HCT116 (cell line): ENCODE data around the gene LHX4. TPM values are rescaled to one million over a fixed set of nuclear protein-coding genes. Genes with fewer than 3 reads are reported as not detected.

Experiments used
- ATAC-seq: fragments of 200-7000 bp; cut with Tn5 transposase; 2 replicates; pipeline ENCODE4 v1.9.1; 2020; ENCODE audit warnings: mild to moderate bottlenecking, moderate library complexity
- BruUV-seq: library from RNA; stranded (reverse); fragments of 400-500 nt; replicated peaks from 2 replicates; lab custom pipeline; 2021; lab: Mats Ljungman, UMichigan
- CTCF ChIA-PET: fragments of 300-600 bp; sonication (Branson Sonifier 250); formaldehyde crosslinking; loops from one replicate; lab custom pipeline; 2021; ENCODE audit warnings: antibody characterized with exemption; lab: Charles Lee
- POLR2A ChIA-PET: fragments of 300-600, 350-600 bp; sonication (Branson Sonifier 250); formaldehyde crosslinking; loops from one replicate; lab custom pipeline; 2021; ENCODE audit warnings: antibody characterized with exemption; lab: Charles Lee
- RAD21 ChIA-PET, 2 experiments: fragments of 300-600 bp; sonication (Branson Sonifier 250); formaldehyde crosslinking; loops; one replicate each; lab custom pipeline; 2023; ENCODE audit warnings: low total read pairs in 2 of 2; ENCODE audit not compliant: uncharacterized antibody in 2 of 2, unreplicated experiment in 2 of 2, low non-redundant PET in 1 of 2; lab: Charles Lee
- DNase-seq: peaks from one replicate; pipeline ENCODE4 v3.0.0-alpha.2; 2010; ENCODE audit warnings: low read depth, low spot score
- H2AFZ ChIP-seq: fragments of 200-600 bp; shearing (Covaris generic), sonication (generic); 2 replicates; pipeline ENCODE4 v1.6.1; 2017; ENCODE audit warnings: low read depth, mixed run types, mixed read lengths, antibody characterized with exemption, low read length; ENCODE audit not compliant: poor library complexity, severe bottlenecking
- H3K27ac ChIP-seq: 2 replicates; pipeline ENCODE4 v1.5.1; 2012; ENCODE audit warnings: low read depth, low read length
- H3K27me3 ChIP-seq: fragments of 200-600 bp; sonication (generic); 2 replicates; pipeline ENCODE4 v1.6.1; 2016; ENCODE audit warnings: mixed run types, low read length, mixed read lengths; ENCODE audit not compliant: insufficient read depth
- H3K36me3 ChIP-seq, 2 experiments: fragments of 200-500 bp in 1 of 2; fragments of 200-600 bp in 1 of 2; sonication (Bioruptor generic) in 1 of 2; sonication (generic) in 1 of 2; 2 replicates each; pipeline versions ENCODE4 v1.5.1 to v1.6.1; 2014 to 2016; ENCODE audit warnings: low read length in 2 of 2, inconsistent platforms in 1 of 2, mixed read lengths in 1 of 2, mixed run types in 1 of 2; ENCODE audit not compliant: insufficient read depth in 2 of 2, control insufficient read depth in 1 of 2
- H3K4me1 ChIP-seq, 2 experiments: fragments of 200-600 bp in 1 of 2; sonication (generic) in 1 of 2; 2 replicates each; pipeline versions ENCODE4 v1.5.1 to v1.6.1; 2012 to 2017; ENCODE audit warnings: low read length in 2 of 2, inconsistent platforms in 1 of 2, mild to moderate bottlenecking in 1 of 2, mixed read lengths in 1 of 2, mixed run types in 1 of 2, moderate library complexity in 1 of 2; ENCODE audit not compliant: insufficient read depth in 2 of 2, control insufficient read depth in 1 of 2
- H3K4me2 ChIP-seq: fragments of 200-600 bp; sonication (generic); 2 replicates; pipeline ENCODE4 v1.6.1; 2017; ENCODE audit warnings: mixed run types, low read length, mixed read lengths
- H3K4me3 ChIP-seq, 2 experiments: fragments of 200-600 bp in 1 of 2; sonication (generic) in 1 of 2; replicated peaks in 1 of 2; 2 replicates each; pipeline ENCODE4 v1.5.1; 2011 to 2016; ENCODE audit warnings: low read length in 2 of 2, control low read depth in 1 of 2, low read depth in 1 of 2, mild to moderate bottlenecking in 1 of 2, mixed read lengths in 1 of 2, mixed run types in 1 of 2
- H3K79me2 ChIP-seq: fragments of 200-600 bp; sonication (generic); 2 replicates; pipeline ENCODE4 v1.6.1; 2017; ENCODE audit warnings: mild to moderate bottlenecking, mixed run types, low read length, moderate library complexity, mixed read lengths; ENCODE audit not compliant: insufficient read depth
- H3K9ac ChIP-seq: fragments of 200-600 bp; sonication (generic); 2 replicates; pipeline ENCODE4 v1.6.1; 2016; ENCODE audit warnings: low read length, mixed read lengths
- H3K9me2 ChIP-seq: fragments of 200-600 bp; sonication (generic), shearing (Covaris generic); 2 replicates; pipeline ENCODE4 v1.6.1; 2017; ENCODE audit warnings: mixed run types, mild to moderate bottlenecking, moderate library complexity; ENCODE audit not compliant: insufficient read depth
- H3K9me3 ChIP-seq, 2 experiments: fragments of 200-500 bp in 1 of 2; fragments of 200-600 bp in 1 of 2; sonication (Bioruptor generic) in 1 of 2; sonication (generic) in 1 of 2; 2 replicates each; pipeline ENCODE4 v1.6.1; 2014 to 2017; ENCODE audit warnings: low read length in 2 of 2, mixed read lengths in 2 of 2, inconsistent platforms in 1 of 2, low read depth in 1 of 2, mild to moderate bottlenecking in 1 of 2, mixed run types in 1 of 2, moderate library complexity in 1 of 2; ENCODE audit not compliant: control insufficient read depth in 1 of 2, insufficient read depth in 1 of 2
- H4K20me1 ChIP-seq: fragments of 200-600 bp; sonication (generic), shearing (Covaris generic); 2 replicates; pipeline ENCODE4 v1.6.1; 2017; ENCODE audit warnings: mixed run types, mild to moderate bottlenecking, moderate library complexity; ENCODE audit not compliant: insufficient read depth
- EGR1 ChIP-seq: IDR thresholded peaks from 2 replicates; pipeline ENCODE4 v1.6.1; 2012; ENCODE audit warnings: low read depth
- FOSL1 ChIP-seq: IDR thresholded peaks from 2 replicates; pipeline ENCODE4 v1.6.1; 2012; ENCODE audit warnings: low read depth
- JUND ChIP-seq: IDR thresholded peaks from 2 replicates; pipeline ENCODE4 v1.6.1; 2012
- POLR2A ChIP-seq: IDR thresholded peaks from 2 replicates; pipeline ENCODE4 v1.7.0; 2011; ENCODE audit warnings: borderline replicate concordance; ENCODE audit not compliant: insufficient read depth, insufficient read length; ENCODE audit errors: extremely low read depth
- SRF ChIP-seq: IDR thresholded peaks from 2 replicates; pipeline ENCODE4 v1.6.1; 2012; ENCODE audit warnings: low read depth
- ZNF274 ChIP-seq: fragments of 200-500 bp; sonication (Bioruptor generic); IDR thresholded peaks from 2 replicates; pipeline ENCODE4 v1.6.1; 2014; ENCODE audit warnings: mild to moderate bottlenecking, low read depth, low read length, inconsistent platforms
- intact Hi-C: fragments of 100-400 bp; cut with micrococcal nuclease; formaldehyde crosslinking; loops from 2 replicates; pipeline ENCODE4 v1.10.0; 2022
- total RNA-seq: library from RNA; stranded (reverse); gene quantifications from one replicate; pipeline ENCODE4 v1.2.1, GENCODE V29; 2021; ENCODE audit not compliant: unreplicated experiment
- TF ChIP-seq, protein P1 (sequence below): IDR thresholded peaks from 2 replicates; pipeline ENCODE4 v1.6.1; 2012; ENCODE audit warnings: low read depth

The LHX4 gene
- total RNA-seq, 1 experiment from 2014 or later: 0.44 TPM

DNA sequence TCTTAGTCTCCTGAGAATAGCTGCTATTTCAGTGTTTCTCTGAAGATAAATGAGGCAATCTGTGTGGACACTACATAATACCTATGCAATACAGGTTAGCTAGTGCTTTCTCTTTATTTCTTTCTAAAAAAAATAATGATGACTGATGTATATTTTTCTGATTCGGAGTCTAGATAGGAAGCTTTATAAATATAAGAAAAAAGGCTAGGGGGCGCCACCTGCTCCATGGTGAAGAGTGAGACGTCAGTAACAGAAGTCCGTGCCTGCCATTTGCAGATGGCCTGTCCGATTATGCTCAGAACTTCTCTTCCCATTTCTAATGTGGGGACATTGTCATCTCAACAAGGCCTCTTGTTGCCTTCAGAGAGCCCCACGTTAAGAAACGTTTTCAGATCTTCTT, 49.0 kb upstream of the LHX4 start (continued):
- TF ChIP-seq, protein P1, sequence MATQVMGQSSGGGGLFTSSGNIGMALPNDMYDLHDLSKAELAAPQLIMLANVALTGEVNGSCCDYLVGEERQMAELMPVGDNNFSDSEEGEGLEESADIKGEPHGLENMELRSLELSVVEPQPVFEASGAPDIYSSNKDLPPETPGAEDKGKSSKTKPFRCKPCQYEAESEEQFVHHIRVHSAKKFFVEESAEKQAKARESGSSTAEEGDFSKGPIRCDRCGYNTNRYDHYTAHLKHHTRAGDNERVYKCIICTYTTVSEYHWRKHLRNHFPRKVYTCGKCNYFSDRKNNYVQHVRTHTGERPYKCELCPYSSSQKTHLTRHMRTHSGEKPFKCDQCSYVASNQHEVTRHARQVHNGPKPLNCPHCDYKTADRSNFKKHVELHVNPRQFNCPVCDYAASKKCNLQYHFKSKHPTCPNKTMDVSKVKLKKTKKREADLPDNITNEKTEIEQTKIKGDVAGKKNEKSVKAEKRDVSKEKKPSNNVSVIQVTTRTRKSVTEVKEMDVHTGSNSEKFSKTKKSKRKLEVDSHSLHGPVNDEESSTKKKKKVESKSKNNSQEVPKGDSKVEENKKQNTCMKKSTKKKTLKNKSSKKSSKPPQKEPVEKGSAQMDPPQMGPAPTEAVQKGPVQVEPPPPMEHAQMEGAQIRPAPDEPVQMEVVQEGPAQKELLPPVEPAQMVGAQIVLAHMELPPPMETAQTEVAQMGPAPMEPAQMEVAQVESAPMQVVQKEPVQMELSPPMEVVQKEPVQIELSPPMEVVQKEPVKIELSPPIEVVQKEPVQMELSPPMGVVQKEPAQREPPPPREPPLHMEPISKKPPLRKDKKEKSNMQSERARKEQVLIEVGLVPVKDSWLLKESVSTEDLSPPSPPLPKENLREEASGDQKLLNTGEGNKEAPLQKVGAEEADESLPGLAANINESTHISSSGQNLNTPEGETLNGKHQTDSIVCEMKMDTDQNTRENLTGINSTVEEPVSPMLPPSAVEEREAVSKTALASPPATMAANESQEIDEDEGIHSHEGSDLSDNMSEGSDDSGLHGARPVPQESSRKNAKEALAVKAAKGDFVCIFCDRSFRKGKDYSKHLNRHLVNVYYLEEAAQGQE: no peak

DNA sequence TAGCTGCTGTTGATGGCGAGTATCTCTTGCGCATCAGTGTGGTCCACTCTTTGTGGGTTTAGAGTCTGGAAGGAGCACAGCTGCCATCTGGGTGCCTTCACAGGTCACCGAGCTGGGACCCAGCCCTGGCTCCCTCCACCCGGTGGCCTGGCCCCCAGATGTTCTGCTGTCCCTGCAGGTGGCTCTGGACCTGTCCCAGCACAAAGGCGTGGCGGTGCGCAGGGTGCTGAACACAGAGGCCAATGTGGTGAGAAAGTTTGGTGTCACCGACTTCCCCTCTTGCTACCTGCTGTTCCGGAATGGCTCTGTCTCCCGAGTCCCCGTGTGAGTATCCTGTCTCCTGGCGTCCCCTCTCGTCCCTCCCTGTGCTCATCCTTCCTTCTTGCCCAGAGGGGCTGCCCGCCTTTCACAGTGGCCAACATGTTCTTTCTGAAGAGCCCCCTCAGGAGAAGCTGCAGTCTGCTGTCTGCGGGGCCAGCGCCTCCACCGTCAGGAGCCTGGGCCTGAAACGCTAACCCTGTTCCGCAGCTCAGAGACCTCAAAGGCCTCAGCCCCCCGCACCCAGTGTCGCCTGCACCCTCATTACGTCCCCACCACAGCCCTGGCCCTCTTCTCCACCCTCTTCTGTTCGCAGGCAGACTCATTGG, 47.9 kb upstream of the LHX4 start:
- TF ChIP-seq ZNF274 (no peak), EGR1 (no peak), SRF (no peak), JUND (no peak), FOSL1 (no peak), POLR2A (no peak)
- no peaks in the 10 kb centered on the region for H3K79me2 ChIP-seq
- no peak for DNase-seq
- peaks cover 0 to 2% of the 10 kb centered on the region in 2 experiments; a peak in 2 of 4 replicates for H3K36me3 ChIP-seq
- POLR2A ChIA-PET: no interaction called here
- no peaks in the 10 kb centered on the region for H3K9me2 ChIP-seq
- no peak overlapping the region for H3K4me2 ChIP-seq
- H3K4me1 ChIP-seq: no peaks in the 10 kb centered on the region
- H3K27ac ChIP-seq: no peak overlapping the region
- no peak overlapping the region for H3K9ac ChIP-seq
- no peaks in the 10 kb centered on the region for H3K27me3 ChIP-seq
- no peak overlapping the region for H2AFZ ChIP-seq
- CTCF ChIA-PET: interaction anchor here (1.1 to 5.0 kb wide), 4 partner anchors 13 to 476 kb away, joined by 3 to 41 read pairs (median 22); no protein-coding TSS in a partner anchor
- H3K9me3 ChIP-seq: no peaks in the 10 kb centered on the region
- H3K4me3 ChIP-seq: no peak overlapping the region
- no TSS peak for BruUV-seq
- intact Hi-C loops: no loop called here
- H4K20me1 ChIP-seq: no peaks in the 10 kb centered on the region
- ATAC-seq: no peak
- RAD21 ChIA-PET: no interaction called here
